ENCODE results near the gene ARHGAP15. TPM values are rescaled to one million over a fixed set of nuclear protein-coding genes. Genes with fewer than 3 reads are reported as not detected.
A peak's percentile ranks its signal among the peaks of the same experiment; 100 is the strongest.

Gene ARHGAP15
- total and polyA plus RNA-seq, 5 experiments from 2014 or later: 130 to 299 (median 217) TPM

- H3K27ac Mint-ChIP-seq: no peak overlapping the region
- H3K27me3 Mint-ChIP-seq: no peaks in the 10 kb centered on the region
- no peak for DNase-seq
- ATAC-seq: no peak
- peaks cover 62 to 85% (median 85%) of the 10 kb centered on the region in 3 donors for H3K36me3 Mint-ChIP-seq
- H3K4me1 Mint-ChIP-seq: peaks cover 3 to 17% (median 7%) of the 10 kb centered on the region in 4 donors
- POLR2A ChIA-PET: no interaction called here
- H3K4me3 Mint-ChIP-seq: no peak overlapping the region
- peaks cover 0 to 19% (median 9%) of the 10 kb centered on the region in 9 donors for H3K9me3 Mint-ChIP-seq
These were observed 576.0 kb downstream of the ARHGAP15 start for GRCh38 chr2:143705108-143705707.

DNA sequence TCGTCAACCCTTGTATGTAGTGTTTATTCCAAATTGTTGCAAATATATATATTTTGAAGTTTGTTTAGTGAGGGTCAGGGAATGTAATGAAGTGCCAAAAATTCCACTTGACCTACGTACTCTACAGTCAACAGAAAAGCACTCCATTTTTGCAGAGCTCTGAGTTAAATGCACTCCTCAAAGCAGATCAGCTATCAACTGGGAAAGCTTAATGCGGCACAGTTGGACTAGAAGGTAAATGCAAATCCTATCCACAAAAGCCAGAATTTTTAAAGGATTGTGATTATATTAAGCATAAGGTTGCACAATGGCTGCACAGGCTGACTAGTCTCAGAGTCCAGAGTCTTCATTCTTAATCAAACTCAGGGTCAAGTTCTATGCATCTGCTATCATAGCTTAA is 577.1 kb downstream of the ARHGAP15 start:
- Mint-ChIP-seq H3K4me3 (no peak overlapping the region), H3K27me3 (no peaks in the 10 kb centered on the region), H3K9me3 (peaks cover 4 to 29% (median 17%) of the 10 kb centered on the region in 9 donors), H3K36me3 (peaks cover 72 to 95% (median 94%) of the 10 kb centered on the region in 3 donors), H3K4me1 (peaks cover 3 to 23% (median 9%) of the 10 kb centered on the region in 4 donors), H3K27ac (no peak overlapping the region)
- DNase-seq: no peak
- POLR2A ChIA-PET: no interaction called here
- ATAC-seq: no peak

- Mint-ChIP-seq H3K27ac (peak overlapping the region in 2 of 10 donors; percentile 20 to 82), H3K4me3 (no peak overlapping the region), H3K4me1 (peaks cover 9 to 45% (median 19%) of the 10 kb centered on the region in 4 donors), H3K9me3 (peaks cover 13 to 40% (median 19%) of the 10 kb centered on the region in 9 donors), H3K27me3 (no peaks in the 10 kb centered on the region), H3K36me3 (peaks cover 78 to 96% (median 96%) of the 10 kb centered on the region in 3 donors)
- POLR2A ChIA-PET: no interaction called here
- ATAC-seq (no peak), DNase-seq (no peak)
These were observed 579.5 kb downstream of the ARHGAP15 start for GRCh38 chr2:143708682-143709081.

GRCh38 chr2:143710196-143710595 is 581.0 kb downstream of the ARHGAP15 start:
- Mint-ChIP-seq H3K27ac (no peak overlapping the region), H3K27me3 (no peaks in the 10 kb centered on the region), H3K9me3 (peaks cover 13 to 40% (median 19%) of the 10 kb centered on the region in 9 donors), H3K36me3 (peaks cover 64 to 91% (median 83%) of the 10 kb centered on the region in 3 donors), H3K4me1 (peaks cover 14 to 54% (median 23%) of the 10 kb centered on the region in 4 donors), H3K4me3 (peak overlapping the region in 1 of 10 donors; percentile 3)
- POLR2A ChIA-PET: no interaction called here
- DNase-seq (no peak), ATAC-seq (no peak)

- no peaks in the 10 kb centered on the region for H3K27me3 Mint-ChIP-seq
- H3K9me3 Mint-ChIP-seq: peaks cover 13 to 40% (median 19%) of the 10 kb centered on the region in 9 donors
- peaks cover 58 to 87% (median 79%) of the 10 kb centered on the region in 3 donors for H3K36me3 Mint-ChIP-seq
- no peak overlapping the region for H3K4me3 Mint-ChIP-seq
- ATAC-seq: no peak
- H3K4me1 Mint-ChIP-seq: peaks cover 14 to 58% (median 26%) of the 10 kb centered on the region in 4 donors
- no peak for DNase-seq
- no peak overlapping the region for H3K27ac Mint-ChIP-seq
- POLR2A ChIA-PET: no interaction called here
These were observed 581.7 kb downstream of the ARHGAP15 start for GRCh38 chr2:143710879-143711278.

- ATAC-seq (no peak), DNase-seq (no peak)
- Mint-ChIP-seq H3K27ac (peak overlapping the region in 4 of 10 donors; percentile 10 to 88 (median 16)), H3K27me3 (no peaks in the 10 kb centered on the region), H3K9me3 (peaks cover under 1 to 12% (median 5%) of the 10 kb centered on the region in 9 donors), H3K36me3 (peaks cover 23 to 76% (median 67%) of the 10 kb centered on the region in 3 donors), H3K4me1 (peaks cover 15 to 60% (median 40%) of the 10 kb centered on the region in 4 donors), H3K4me3 (no peak overlapping the region)
- POLR2A ChIA-PET: no interaction called here
These were observed 587.3 kb downstream of the ARHGAP15 start for GRCh38 chr2:143716522-143716921.

- H3K27ac Mint-ChIP-seq: peak overlapping the region in 2 of 10 donors; percentile 52 to 60
- DNase-seq: no peak
- peaks cover 15 to 55% (median 36%) of the 10 kb centered on the region in 4 donors for H3K4me1 Mint-ChIP-seq
These were observed 587.8 kb downstream of the ARHGAP15 start for GRCh38 chr2:143717053-143717452.

DNA sequence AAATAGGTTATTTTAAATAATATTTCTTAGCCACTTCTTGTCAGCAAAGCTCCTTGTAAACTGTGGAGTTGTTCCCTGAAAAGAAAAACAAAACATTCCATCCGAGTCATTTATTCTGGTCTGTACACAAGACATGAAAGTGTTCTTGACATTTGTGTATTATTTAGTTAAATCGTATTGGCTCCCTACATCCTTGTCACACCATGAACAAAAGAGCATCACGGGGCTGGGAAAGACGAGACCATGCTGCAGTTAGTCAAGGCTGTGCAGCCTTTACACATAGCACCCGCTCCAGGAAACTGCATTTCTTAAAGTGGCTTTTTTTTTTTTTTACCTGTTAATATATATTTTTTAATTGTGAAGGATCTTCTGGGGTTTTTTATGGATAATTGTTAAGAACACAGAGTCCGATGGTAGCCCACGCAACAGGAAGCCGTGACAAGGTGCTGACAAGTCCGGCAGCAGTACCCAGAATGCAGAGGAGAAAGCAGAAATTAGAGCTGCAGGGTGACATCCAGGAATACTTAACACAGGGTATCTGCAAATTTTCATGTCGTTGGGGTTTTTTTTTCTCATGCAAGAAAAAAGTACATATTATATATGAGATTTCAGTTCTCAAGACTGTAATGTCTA is 588.4 kb downstream of the ARHGAP15 start:
- POLR2A ChIA-PET: no interaction called here
- peaks cover 12 to 68% (median 55%) of the 10 kb centered on the region in 3 donors for H3K36me3 Mint-ChIP-seq
- ATAC-seq: no peak
- H3K9me3 Mint-ChIP-seq: peaks cover 0 to 2% (median 0%) of the 10 kb centered on the region in 9 donors
- no peaks in the 10 kb centered on the region for H3K27me3 Mint-ChIP-seq
- H3K4me3 Mint-ChIP-seq: no peak overlapping the region
- H3K4me1 Mint-ChIP-seq: peaks cover 12 to 56% (median 37%) of the 10 kb centered on the region in 4 donors
- DNase-seq: no peak
- no peak overlapping the region for H3K27ac Mint-ChIP-seq

More at GRCh38 chr2:143717053-143717452, 587.8 kb downstream of the ARHGAP15 start:
- no peaks in the 10 kb centered on the region for H3K27me3 Mint-ChIP-seq
- peaks cover 17 to 70% (median 61%) of the 10 kb centered on the region in 3 donors for H3K36me3 Mint-ChIP-seq
- no peak for ATAC-seq
- H3K4me3 Mint-ChIP-seq: no peak overlapping the region
- H3K9me3 Mint-ChIP-seq: peaks cover 0 to 8% (median 2%) of the 10 kb centered on the region in 9 donors
- POLR2A ChIA-PET: no interaction called here

GRCh38 chr2:143718745-143719144 is 589.5 kb downstream of the ARHGAP15 start:
- ATAC-seq (no peak), DNase-seq (no peak)
- Mint-ChIP-seq H3K4me1 (peaks cover 8 to 47% (median 35%) of the 10 kb centered on the region in 4 donors), H3K27me3 (no peaks in the 10 kb centered on the region), H3K27ac (peak overlapping the region in 3 of 10 donors; percentile 4 to 70 (median 39)), H3K36me3 (peaks cover 6 to 60% (median 44%) of the 10 kb centered on the region in 3 donors), H3K4me3 (no peak overlapping the region), H3K9me3 (no peaks in the 10 kb centered on the region)
- POLR2A ChIA-PET: no interaction called here

GRCh38 chr2:143719406-143719805 is 590.2 kb downstream of the ARHGAP15 start:
- Mint-ChIP-seq H3K27me3 (no peaks in the 10 kb centered on the region), H3K4me1 (peaks cover 13 to 48% (median 36%) of the 10 kb centered on the region in 4 donors), H3K9me3 (no peaks in the 10 kb centered on the region), H3K27ac (peak overlapping the region in 2 of 10 donors; percentile 9 to 42), H3K36me3 (peaks cover 6 to 63% (median 44%) of the 10 kb centered on the region in 3 donors), H3K4me3 (peak overlapping the region in 1 of 10 donors; percentile 6)
- POLR2A ChIA-PET: no interaction called here
- DNase-seq: no peak
- ATAC-seq: no peak

GRCh38 chr2:143720095-143720664 is 591.0 kb downstream of the ARHGAP15 start:
- H3K36me3 Mint-ChIP-seq: peaks cover 6 to 63% (median 48%) of the 10 kb centered on the region in 3 donors
- peaks cover 12 to 47% (median 32%) of the 10 kb centered on the region in 4 donors for H3K4me1 Mint-ChIP-seq
- H3K9me3 Mint-ChIP-seq: no peaks in the 10 kb centered on the region
- no peaks in the 10 kb centered on the region for H3K27me3 Mint-ChIP-seq
- no peak overlapping the region for H3K4me3 Mint-ChIP-seq
- DNase-seq: no peak
- POLR2A ChIA-PET: no interaction called here
- ATAC-seq: no peak
- peak overlapping the region in 1 of 10 donors; percentile 67 for H3K27ac Mint-ChIP-seq

GRCh38 chr2:143725400-143725799 is 596.2 kb downstream of the ARHGAP15 start:
- H3K36me3 Mint-ChIP-seq: peaks cover 0 to 67% (median 29%) of the 10 kb centered on the region in 3 donors
- no peaks in the 10 kb centered on the region for H3K9me3 Mint-ChIP-seq
- DNase-seq (no peak), ATAC-seq (no peak)
- no peaks in the 10 kb centered on the region for H3K27me3 Mint-ChIP-seq
- peaks cover 14 to 51% (median 30%) of the 10 kb centered on the region in 4 donors for H3K4me1 Mint-ChIP-seq
- POLR2A ChIA-PET: no interaction called here
- no peak overlapping the region for H3K4me3 Mint-ChIP-seq
- peak overlapping the region in 1 of 10 donors; percentile 16 for H3K27ac Mint-ChIP-seq

All from naive thymus-derived CD8-positive, alpha-beta T cell (primary cell).